GM12878 (cell line): Measurements from ENCODE around the gene PRAMEF14. TPM values are rescaled to one million over a fixed set of nuclear protein-coding genes. Genes with fewer than 3 reads are reported as not detected.

Experiments
- polyA plus RNA-seq, 11 experiments: library from polyadenylated mRNA; depleted of rRNA in 4 of 11; unstranded in 6 of 11; stranded (reverse) in 5 of 11; fragments of >200 nt; fragmentation: Nextera tagmentation in 4 of 11; fragmentation: Illumina TruSeq in 1 of 11; extraction: Ambion mirVana in 4 of 11; extraction: Trizol in 1 of 11; gene quantifications; 1 replicate in 1 of 11; 2 replicates in 10 of 11; pipeline versions ENCODE4 v1.2.1 to v1.2.3, GENCODE V29; 2011 to 2016; ENCODE audit warnings: inconsistent platforms in 2 of 11, missing spikeins in 2 of 11, low read depth in 1 of 11
- total RNA-seq, 4 experiments: library from RNA; depleted of rRNA in 3 of 4; stranded (reverse); fragments of >200 nt in 3 of 4; fragmentation: Illumina TruSeq in 1 of 4; extraction: Trizol in 1 of 4; gene quantifications; 2 replicates each; pipeline versions ENCODE4 v1.2.1 to v1.2.3, GENCODE V29; 2013 to 2021

Gene PRAMEF14
- total and polyA plus RNA-seq, 10 of the 15 experiments (the other 5 are each of a cell fraction or from before 2014, with no cell fraction given) = not detected

Other genes starting within 250 kb of the PRAMEF14 start
Only the 7 nearest of the 15 such genes appear.
- gene PRAMEF5, start 92.9 kb downstream of the PRAMEF14 start, total RNA-seq (2014; rRNA removed) = not detected in 2 replicates
- not detected in 2 replicates for gene PRAMEF5, start 92.9 kb downstream of the PRAMEF14 start, total RNA-seq (2014; rRNA removed; fragmentation: Illumina TruSeq; extraction: Trizol)
- gene PRAMEF5, start 92.9 kb downstream of the PRAMEF14 start, total RNA-seq (2021) = not detected in 2 replicates
- gene PRAMEF5, start 92.9 kb downstream of the PRAMEF14 start, polyA plus RNA-seq (2011; rRNA removed) = not detected in 2 replicates
- not detected in 2 replicates for gene PRAMEF5, start 92.9 kb downstream of the PRAMEF14 start, polyA plus RNA-seq (2014; fragmentation: Illumina TruSeq; extraction: Trizol)
- not detected for gene PRAMEF5, start 92.9 kb downstream of the PRAMEF14 start, polyA plus RNA-seq (2014; fragmentation: Nextera tagmentation; extraction: Ambion mirVana)
- gene PRAMEF5, start 92.9 kb downstream of the PRAMEF14 start, polyA plus RNA-seq (2014; rRNA removed) = not detected in 2 replicates
- not detected for gene PRAMEF5, start 92.9 kb downstream of the PRAMEF14 start, polyA plus RNA-seq (2016; fragmentation: Nextera tagmentation; extraction: Ambion mirVana)
- not detected in 2 replicates for gene PRAMEF8, start 62.0 kb downstream of the PRAMEF14 start, total RNA-seq (2014; rRNA removed)
- not detected in 2 replicates for gene PRAMEF8, start 62.0 kb downstream of the PRAMEF14 start, total RNA-seq (2014; rRNA removed; fragmentation: Illumina TruSeq; extraction: Trizol)
- not detected in 2 replicates for gene PRAMEF8, start 62.0 kb downstream of the PRAMEF14 start, total RNA-seq (2021)
- gene PRAMEF8, start 62.0 kb downstream of the PRAMEF14 start, polyA plus RNA-seq (2011; rRNA removed) = not detected in 2 replicates
- gene PRAMEF8, start 62.0 kb downstream of the PRAMEF14 start, polyA plus RNA-seq (2014; fragmentation: Illumina TruSeq; extraction: Trizol) = not detected in 2 replicates
- not detected for gene PRAMEF8, start 62.0 kb downstream of the PRAMEF14 start, polyA plus RNA-seq (2014; fragmentation: Nextera tagmentation; extraction: Ambion mirVana)
- gene PRAMEF8, start 62.0 kb downstream of the PRAMEF14 start, polyA plus RNA-seq (2014; rRNA removed) = not detected in 2 replicates
- gene PRAMEF8, start 62.0 kb downstream of the PRAMEF14 start, polyA plus RNA-seq (2016; fragmentation: Nextera tagmentation; extraction: Ambion mirVana) = not detected
- gene PRAMEF33, start 43.6 kb downstream of the PRAMEF14 start, total RNA-seq (2014; rRNA removed) = not detected in 2 replicates
- gene PRAMEF33, start 43.6 kb downstream of the PRAMEF14 start, total RNA-seq (2014; rRNA removed; fragmentation: Illumina TruSeq; extraction: Trizol) = not detected in 2 replicates
- gene PRAMEF33, start 43.6 kb downstream of the PRAMEF14 start, total RNA-seq (2021) = not detected in 2 replicates
- gene PRAMEF33, start 43.6 kb downstream of the PRAMEF14 start, polyA plus RNA-seq (2011; rRNA removed) = not detected in 2 replicates
- not detected in 2 replicates for gene PRAMEF33, start 43.6 kb downstream of the PRAMEF14 start, polyA plus RNA-seq (2014; fragmentation: Illumina TruSeq; extraction: Trizol)
- not detected for gene PRAMEF33, start 43.6 kb downstream of the PRAMEF14 start, polyA plus RNA-seq (2014; fragmentation: Nextera tagmentation; extraction: Ambion mirVana)
- not detected in 2 replicates for gene PRAMEF33, start 43.6 kb downstream of the PRAMEF14 start, polyA plus RNA-seq (2014; rRNA removed)
- gene PRAMEF33, start 43.6 kb downstream of the PRAMEF14 start, polyA plus RNA-seq (2016; fragmentation: Nextera tagmentation; extraction: Ambion mirVana) = not detected
- not detected in 2 replicates for gene PRAMEF15, start 31.6 kb downstream of the PRAMEF14 start, total RNA-seq (2014; rRNA removed)
- gene PRAMEF15, start 31.6 kb downstream of the PRAMEF14 start, total RNA-seq (2014; rRNA removed; fragmentation: Illumina TruSeq; extraction: Trizol) = not detected in 2 replicates
- gene PRAMEF15, start 31.6 kb downstream of the PRAMEF14 start, total RNA-seq (2021) = not detected in 2 replicates
- not detected in 2 replicates for gene PRAMEF15, start 31.6 kb downstream of the PRAMEF14 start, polyA plus RNA-seq (2011; rRNA removed)
- not detected in 2 replicates for gene PRAMEF15, start 31.6 kb downstream of the PRAMEF14 start, polyA plus RNA-seq (2014; fragmentation: Illumina TruSeq; extraction: Trizol)
- not detected for gene PRAMEF15, start 31.6 kb downstream of the PRAMEF14 start, polyA plus RNA-seq (2014; fragmentation: Nextera tagmentation; extraction: Ambion mirVana)
- not detected in 2 replicates for gene PRAMEF15, start 31.6 kb downstream of the PRAMEF14 start, polyA plus RNA-seq (2014; rRNA removed)
- gene PRAMEF15, start 31.6 kb downstream of the PRAMEF14 start, polyA plus RNA-seq (2016; fragmentation: Nextera tagmentation; extraction: Ambion mirVana) = not detected
- gene PRAMEF19, start 24.8 kb upstream of the PRAMEF14 start, total RNA-seq (2014; rRNA removed) = not detected in 2 replicates
- not detected in 2 replicates for gene PRAMEF19, start 24.8 kb upstream of the PRAMEF14 start, total RNA-seq (2014; rRNA removed; fragmentation: Illumina TruSeq; extraction: Trizol)
- not detected in 2 replicates for gene PRAMEF19, start 24.8 kb upstream of the PRAMEF14 start, total RNA-seq (2021)
- not detected in 2 replicates for gene PRAMEF19, start 24.8 kb upstream of the PRAMEF14 start, polyA plus RNA-seq (2011; rRNA removed)
- not detected in 2 replicates for gene PRAMEF19, start 24.8 kb upstream of the PRAMEF14 start, polyA plus RNA-seq (2014; fragmentation: Illumina TruSeq; extraction: Trizol)
- gene PRAMEF19, start 24.8 kb upstream of the PRAMEF14 start, polyA plus RNA-seq (2014; fragmentation: Nextera tagmentation; extraction: Ambion mirVana) = not detected
- not detected in 2 replicates for gene PRAMEF19, start 24.8 kb upstream of the PRAMEF14 start, polyA plus RNA-seq (2014; rRNA removed)
- not detected for gene PRAMEF19, start 24.8 kb upstream of the PRAMEF14 start, polyA plus RNA-seq (2016; fragmentation: Nextera tagmentation; extraction: Ambion mirVana)
- not detected in 2 replicates for gene PRAMEF17, start 42.5 kb upstream of the PRAMEF14 start, total RNA-seq (2014; rRNA removed)
- not detected in 2 replicates for gene PRAMEF17, start 42.5 kb upstream of the PRAMEF14 start, total RNA-seq (2014; rRNA removed; fragmentation: Illumina TruSeq; extraction: Trizol)
- not detected in 2 replicates for gene PRAMEF17, start 42.5 kb upstream of the PRAMEF14 start, total RNA-seq (2021)
- gene PRAMEF17, start 42.5 kb upstream of the PRAMEF14 start, polyA plus RNA-seq (2011; rRNA removed) = not detected in 2 replicates
- not detected in 2 replicates for gene PRAMEF17, start 42.5 kb upstream of the PRAMEF14 start, polyA plus RNA-seq (2014; fragmentation: Illumina TruSeq; extraction: Trizol)
- gene PRAMEF17, start 42.5 kb upstream of the PRAMEF14 start, polyA plus RNA-seq (2014; fragmentation: Nextera tagmentation; extraction: Ambion mirVana) = not detected
- not detected in 2 replicates for gene PRAMEF17, start 42.5 kb upstream of the PRAMEF14 start, polyA plus RNA-seq (2014; rRNA removed)
- not detected for gene PRAMEF17, start 42.5 kb upstream of the PRAMEF14 start, polyA plus RNA-seq (2016; fragmentation: Nextera tagmentation; extraction: Ambion mirVana)
- gene PRAMEF20, start 63.3 kb upstream of the PRAMEF14 start, total RNA-seq (2014; rRNA removed) = not detected in 2 replicates
- not detected in 2 replicates for gene PRAMEF20, start 63.3 kb upstream of the PRAMEF14 start, total RNA-seq (2014; rRNA removed; fragmentation: Illumina TruSeq; extraction: Trizol)
- gene PRAMEF20, start 63.3 kb upstream of the PRAMEF14 start, total RNA-seq (2021) = not detected in 2 replicates
- gene PRAMEF20, start 63.3 kb upstream of the PRAMEF14 start, polyA plus RNA-seq (2011; rRNA removed) = not detected in 2 replicates
- gene PRAMEF20, start 63.3 kb upstream of the PRAMEF14 start, polyA plus RNA-seq (2014; fragmentation: Illumina TruSeq; extraction: Trizol) = not detected in 2 replicates
- not detected for gene PRAMEF20, start 63.3 kb upstream of the PRAMEF14 start, polyA plus RNA-seq (2014; fragmentation: Nextera tagmentation; extraction: Ambion mirVana)
- not detected in 2 replicates for gene PRAMEF20, start 63.3 kb upstream of the PRAMEF14 start, polyA plus RNA-seq (2014; rRNA removed)
- not detected for gene PRAMEF20, start 63.3 kb upstream of the PRAMEF14 start, polyA plus RNA-seq (2016; fragmentation: Nextera tagmentation; extraction: Ambion mirVana)